ENCODE results near the gene GCN1. TPM values are rescaled to one million over a fixed set of nuclear protein-coding genes. Genes with fewer than 3 reads are reported as not detected.
A peak's percentile ranks its signal among the peaks of the same experiment; 100 is the strongest.

The GCN1 gene
- total and polyA plus RNA-seq, 10 of the 15 experiments (the other 5 are each of a cell fraction or from before 2014, with no cell fraction given), result 10.8 to 150 (median 58.3) TPM

- no peaks in the 10 kb centered on the region for H3K9me3 ChIP-seq (replicated peaks; ENCODE audit: control insufficient read depth, insufficient read depth, low read length)
- ChIA-PET CTCF (interaction anchor here (0.5 to 6.3 kb wide), 6 partner anchors 7 to 411 kb away, joined by 3 to 55 read pairs (median 8); partner anchors contain the start of genes PXN and RPLP0), POLR2A (interaction anchor here (0.9 kb wide), 1 partner anchor 14 kb away, joined by 3 read pairs; no protein-coding TSS in a partner anchor), RAD21 (ENCODE audit: unreplicated experiment) (interaction anchor here (2.2 to 2.5 kb wide), 2 partner anchors 27 to 30 kb away, joined by 9 to 10 read pairs; partner anchors contain the start of gene PXN), SMC1A (ENCODE audit: uncharacterized antibody, unreplicated experiment) (interaction anchor here (1.0 to 5.5 kb wide), 5 partner anchors 8 to 33 kb away, joined by 3 to 28 read pairs (median 4); partner anchors contain the start of gene PXN)
- no peaks in the 10 kb centered on the region; a peak in 1 of 4 replicates for H3K27me3 ChIP-seq (replicated peaks in 1 of 2; ENCODE audit: control insufficient read depth in 2 of 2, insufficient read depth in 2 of 2, low read length in 1 of 2)
- no peak for TF ChIP-seq STAT1 (conservative IDR thresholded peaks at IDR 0.05)
- no peak for TF ChIP-seq USF1 (IDR thresholded peaks at IDR 0.05; ENCODE audit: borderline replicate concordance, extremely low read length, insufficient read depth, low read depth, low read length)
- TF ChIP-seq HDAC2 (IDR thresholded peaks at IDR 0.05), result no peak
- no peak for TF ChIP-seq ZNF207 (IDR thresholded peaks at IDR 0.05; ENCODE audit: borderline replicate concordance)
- no peak for TF ChIP-seq USF2 (IDR thresholded peaks at IDR 0.05; ENCODE audit: borderline replicate concordance, low read depth, low read length)
- peak in 2 of 3 experiments; percentile 4 to 16; a peak in 1 of 6 replicates for TF ChIP-seq CTCF (IDR thresholded peaks at IDR 0.05 in 2 of 3, conservative IDR thresholded peaks at IDR 0.05 in 1 of 3; ENCODE audit: control insufficient read depth in 2 of 3, extremely low read depth in 1 of 3, insufficient read depth in 1 of 3, low read depth in 3 of 3, low read length in 3 of 3)
- TF ChIP-seq CBX3 (IDR thresholded peaks at IDR 0.05; ENCODE audit: borderline replicate concordance, low read depth), result no peak
- 68% methylated on average over 18 of the region's 18 CpGs for WGBS (ENCODE audit: insufficient coverage, insufficient replicate concordance, low lambda C conversion rate, missing lambda C conversion rate)
- H3K27ac ChIP-seq (ENCODE audit: control insufficient read depth, insufficient read depth), result no peak overlapping the region
- H3K4me2 ChIP-seq (ENCODE audit: control insufficient read depth, insufficient read depth), result no peak overlapping the region
- H3K4me1 ChIP-seq (ENCODE audit: control insufficient read depth, insufficient read depth, low read length), result peaks cover 4% of the 10 kb centered on the region; the same call in 1 of the 2 replicates
- FAIRE-seq (no peak), DNase-seq (ENCODE audit: low read depth, low spot score) (no peak), ATAC-seq (peak; percentile 44; the same call in 2 of the 3 replicates)
- no peaks in the 10 kb centered on the region for H4K20me1 ChIP-seq (ENCODE audit: control insufficient read depth, insufficient read depth)
- H3K4me3 ChIP-seq, result no peak overlapping the region
- no peak overlapping the region for H2AFZ ChIP-seq (ENCODE audit: control insufficient read depth, low read depth, low read length)
- H3K9ac ChIP-seq (ENCODE audit: control insufficient read depth, insufficient read depth, low read length), result no peak overlapping the region
- BruUV-seq (replicated peaks), result no TSS peak
- intact Hi-C loops (cut with micrococcal nuclease; ENCODE audit: unreplicated experiment), result no loop called here
- H3K79me2 ChIP-seq (ENCODE audit: control insufficient read depth, insufficient read depth, low read length), result no peaks in the 10 kb centered on the region
- in situ Hi-C loops (cut with MboI), result no loop called here
- H3K36me3 ChIP-seq (ENCODE audit: control insufficient read depth in 2 of 2, insufficient read depth in 2 of 2, low read length in 1 of 2), result no peaks in the 10 kb centered on the region
Measured at GRCh38 chr12:120235369-120236323, 41.1 kb upstream of the GCN1 start.
